Peyer's patch (tissue), 4 donors: ENCODE results near the gene SOX11. TPM values are rescaled to one million over a fixed set of nuclear protein-coding genes. Genes with fewer than 3 reads are reported as not detected.

Experiments used
- DNase-seq, 3 donors: peaks; one replicate each; pipeline ENCODE4 v3.0.0-alpha.2; 2017 to 2019
- H3K27ac ChIP-seq, 4 donors: fragments of 200-600 bp; sonication (generic); one replicate each; pipeline ENCODE4 v1.5.1; 2016 to 2019
- H3K27me3 ChIP-seq, 2 donors: fragments of 200-600 bp; sonication (generic); one replicate each; pipeline ENCODE4 v1.5.1; 2019
- H3K36me3 ChIP-seq, 3 donors: fragments of 200-600 bp; sonication (generic); one replicate each; pipeline ENCODE4 v1.5.1; 2016 to 2019
- H3K4me1 ChIP-seq, 4 donors: fragments of 200-600 bp; sonication (generic); one replicate each; pipeline ENCODE4 v1.5.1; 2016 to 2019
- H3K4me3 ChIP-seq, 4 donors: fragments of 200-600 bp; sonication (generic); 1 replicate in 3 of 4; 2 replicates in 1 of 4; pipeline ENCODE4 v1.5.1; 2016 to 2019; ENCODE audit warnings: mild to moderate bottlenecking in 1 of 4
- H3K9me3 ChIP-seq, 4 donors: fragments of 200-600 bp; sonication (generic); one replicate each; pipeline ENCODE4 v1.5.1; 2016 to 2019; ENCODE audit warnings: mild to moderate bottlenecking in 1 of 4
- CTCF ChIP-seq, 6 experiments: fragments of 450-650 bp in 4 of 6; fragments of 200-600 bp in 2 of 6; sonication (generic) in 1 of 6; IDR thresholded peaks; one replicate each; pipeline ENCODE4 v1.5.1; 2017 to 2019; ENCODE audit warnings: antibody characterized with exemption in 6 of 6, mild to moderate bottlenecking in 3 of 6, moderate library complexity in 1 of 6
- POLR2A ChIP-seq, 2 donors: fragments of 450-650 bp; IDR thresholded peaks; one replicate each; pipeline ENCODE4 v1.5.1; 2017; ENCODE audit warnings: antibody characterized with exemption in 2 of 2, mild to moderate bottlenecking in 2 of 2, moderate library complexity in 2 of 2
- total RNA-seq, 4 donors: library from RNA; depleted of rRNA; stranded (reverse); fragments of >200 nt; gene quantifications; one replicate each; pipeline ENCODE4 v1.1.0, GENCODE V29; 2016

SOX11 gene
- total RNA-seq, 4 donors from 2014 or later, result not detected

- Histone ChIP-seq H3K4me1 (no peaks in the 10 kb centered on the region), H3K27me3 (no peaks in the 10 kb centered on the region), H3K27ac (no peak overlapping the region), H3K9me3 (no peaks in the 10 kb centered on the region), H3K4me3 (no peak overlapping the region), H3K36me3 (no peaks in the 10 kb centered on the region)
- no peak for DNase-seq
- TF ChIP-seq CTCF (IDR thresholded peaks at IDR 0.05) (no peak), POLR2A (IDR thresholded peaks at IDR 0.05) (no peak)
Observed at GRCh38 chr2:5736886-5737285, 44.7 kb downstream of the SOX11 start.

GRCh38 chr2:5740053-5740452 lies 47.9 kb downstream of the SOX11 start:
- H3K27me3 ChIP-seq, result no peaks in the 10 kb centered on the region
- TF ChIP-seq POLR2A (IDR thresholded peaks at IDR 0.05) (no peak), CTCF (IDR thresholded peaks at IDR 0.05) (no peak)
- no peaks in the 10 kb centered on the region for H3K9me3 ChIP-seq
- H3K4me3 ChIP-seq, result no peak overlapping the region
- H3K36me3 ChIP-seq, result no peaks in the 10 kb centered on the region
- H3K27ac ChIP-seq, result no peak overlapping the region
- no peak for DNase-seq
- H3K4me1 ChIP-seq, result no peaks in the 10 kb centered on the region

GRCh38 chr2:5740817-5741216 lies 48.6 kb downstream of the SOX11 start:
- H3K4me3 ChIP-seq, result no peak overlapping the region
- no peaks in the 10 kb centered on the region for H3K27me3 ChIP-seq
- H3K9me3 ChIP-seq, result no peaks in the 10 kb centered on the region
- TF ChIP-seq CTCF (IDR thresholded peaks at IDR 0.05) (no peak), POLR2A (IDR thresholded peaks at IDR 0.05) (no peak)
- H3K4me1 ChIP-seq, result no peaks in the 10 kb centered on the region
- H3K36me3 ChIP-seq, result no peaks in the 10 kb centered on the region
- H3K27ac ChIP-seq, result no peak overlapping the region
- no peak for DNase-seq

GRCh38 chr2:5741242-5741641 lies 49.1 kb downstream of the SOX11 start:
- H3K4me1 ChIP-seq, result no peaks in the 10 kb centered on the region
- no peaks in the 10 kb centered on the region for H3K27me3 ChIP-seq
- H3K9me3 ChIP-seq, result no peaks in the 10 kb centered on the region
- no peak overlapping the region for H3K4me3 ChIP-seq
- no peak for TF ChIP-seq CTCF (IDR thresholded peaks at IDR 0.05)
- TF ChIP-seq POLR2A (IDR thresholded peaks at IDR 0.05), result no peak
- no peaks in the 10 kb centered on the region for H3K36me3 ChIP-seq
- no peak overlapping the region for H3K27ac ChIP-seq
- no peak for DNase-seq

GRCh38 chr2:5742126-5742525 lies 49.9 kb downstream of the SOX11 start:
- TF ChIP-seq POLR2A (IDR thresholded peaks at IDR 0.05), result no peak
- no peak for TF ChIP-seq CTCF (IDR thresholded peaks at IDR 0.05)
- Histone ChIP-seq H3K4me1 (no peaks in the 10 kb centered on the region), H3K9me3 (no peaks in the 10 kb centered on the region), H3K27me3 (no peaks in the 10 kb centered on the region), H3K4me3 (no peak overlapping the region), H3K36me3 (no peaks in the 10 kb centered on the region), H3K27ac (no peak overlapping the region)
- DNase-seq, result no peak

GRCh38 chr2:5748391-5748790 lies 56.2 kb downstream of the SOX11 start:
- Histone ChIP-seq H3K27me3 (no peaks in the 10 kb centered on the region), H3K36me3 (no peaks in the 10 kb centered on the region), H3K9me3 (no peaks in the 10 kb centered on the region), H3K4me3 (no peak overlapping the region), H3K4me1 (no peaks in the 10 kb centered on the region), H3K27ac (no peak overlapping the region)
- no peak for DNase-seq
- TF ChIP-seq CTCF (IDR thresholded peaks at IDR 0.05) (no peak), POLR2A (IDR thresholded peaks at IDR 0.05) (no peak)
